ENCODE measurements around the gene RCBTB2.

DNA sequence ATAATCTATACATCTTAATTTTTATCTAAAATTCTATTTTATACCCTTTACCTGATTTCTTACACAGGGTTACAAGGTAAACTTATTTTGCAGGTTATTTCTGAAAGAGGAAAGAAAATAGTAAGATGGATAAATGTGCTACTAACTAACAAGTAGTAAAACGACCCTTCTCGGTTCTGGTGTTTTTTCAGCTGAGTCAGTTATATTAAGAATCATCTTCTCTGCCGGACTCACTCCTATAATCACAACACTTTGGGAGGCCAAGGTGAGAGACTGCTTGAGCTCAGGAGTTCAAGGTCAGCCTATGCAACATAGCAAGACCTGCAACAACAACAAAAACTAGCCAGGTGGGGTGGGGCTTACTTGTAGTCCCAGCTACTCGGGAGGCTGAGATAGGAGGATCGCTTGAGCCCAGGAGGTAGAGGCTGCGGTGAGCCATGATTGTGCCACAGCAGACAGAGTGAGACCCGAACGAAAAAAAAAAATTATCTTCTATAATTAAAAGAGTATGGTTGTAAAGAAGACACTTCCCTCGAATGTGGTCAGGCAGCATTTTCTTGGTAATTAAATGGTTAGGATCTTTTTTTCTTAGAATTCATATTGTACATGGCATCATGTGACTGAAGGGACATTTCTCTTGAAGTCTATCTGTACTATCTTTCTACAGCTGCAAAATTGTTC lies 27.9 kb upstream of the RCBTB2 start:
- no peak for TF ChIP-seq ZNF157 (tag by site-specific recombination; IDR thresholded peaks at IDR 0.05)
- TF ChIP-seq, protein P1, sequence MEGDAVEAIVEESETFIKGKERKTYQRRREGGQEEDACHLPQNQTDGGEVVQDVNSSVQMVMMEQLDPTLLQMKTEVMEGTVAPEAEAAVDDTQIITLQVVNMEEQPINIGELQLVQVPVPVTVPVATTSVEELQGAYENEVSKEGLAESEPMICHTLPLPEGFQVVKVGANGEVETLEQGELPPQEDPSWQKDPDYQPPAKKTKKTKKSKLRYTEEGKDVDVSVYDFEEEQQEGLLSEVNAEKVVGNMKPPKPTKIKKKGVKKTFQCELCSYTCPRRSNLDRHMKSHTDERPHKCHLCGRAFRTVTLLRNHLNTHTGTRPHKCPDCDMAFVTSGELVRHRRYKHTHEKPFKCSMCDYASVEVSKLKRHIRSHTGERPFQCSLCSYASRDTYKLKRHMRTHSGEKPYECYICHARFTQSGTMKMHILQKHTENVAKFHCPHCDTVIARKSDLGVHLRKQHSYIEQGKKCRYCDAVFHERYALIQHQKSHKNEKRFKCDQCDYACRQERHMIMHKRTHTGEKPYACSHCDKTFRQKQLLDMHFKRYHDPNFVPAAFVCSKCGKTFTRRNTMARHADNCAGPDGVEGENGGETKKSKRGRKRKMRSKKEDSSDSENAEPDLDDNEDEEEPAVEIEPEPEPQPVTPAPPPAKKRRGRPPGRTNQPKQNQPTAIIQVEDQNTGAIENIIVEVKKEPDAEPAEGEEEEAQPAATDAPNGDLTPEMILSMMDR (tag by site-specific recombination; IDR thresholded peaks at IDR 0.05), result no peak
- TF ChIP-seq PRDM1 (tag by site-specific recombination; IDR thresholded peaks at IDR 0.05), result no peak
- TF ChIP-seq, protein P2, sequence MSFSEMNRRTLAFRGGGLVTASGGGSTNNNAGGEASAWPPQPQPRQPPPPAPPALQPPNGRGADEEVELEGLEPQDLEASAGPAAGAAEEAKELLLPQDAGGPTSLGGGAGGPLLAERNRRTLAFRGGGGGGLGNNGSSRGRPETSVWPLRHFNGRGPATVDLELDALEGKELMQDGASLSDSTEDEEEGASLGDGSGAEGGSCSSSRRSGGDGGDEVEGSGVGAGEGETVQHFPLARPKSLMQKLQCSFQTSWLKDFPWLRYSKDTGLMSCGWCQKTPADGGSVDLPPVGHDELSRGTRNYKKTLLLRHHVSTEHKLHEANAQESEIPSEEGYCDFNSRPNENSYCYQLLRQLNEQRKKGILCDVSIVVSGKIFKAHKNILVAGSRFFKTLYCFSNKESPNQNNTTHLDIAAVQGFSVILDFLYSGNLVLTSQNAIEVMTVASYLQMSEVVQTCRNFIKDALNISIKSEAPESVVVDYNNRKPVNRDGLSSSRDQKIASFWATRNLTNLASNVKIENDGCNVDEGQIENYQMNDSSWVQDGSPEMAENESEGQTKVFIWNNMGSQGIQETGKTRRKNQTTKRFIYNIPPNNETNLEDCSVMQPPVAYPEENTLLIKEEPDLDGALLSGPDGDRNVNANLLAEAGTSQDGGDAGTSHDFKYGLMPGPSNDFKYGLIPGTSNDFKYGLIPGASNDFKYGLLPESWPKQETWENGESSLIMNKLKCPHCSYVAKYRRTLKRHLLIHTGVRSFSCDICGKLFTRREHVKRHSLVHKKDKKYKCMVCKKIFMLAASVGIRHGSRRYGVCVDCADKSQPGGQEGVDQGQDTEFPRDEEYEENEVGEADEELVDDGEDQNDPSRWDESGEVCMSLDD (tag by site-specific recombination; IDR thresholded peaks at IDR 0.05), result no peak
- TF ChIP-seq SCRT2 (tag by site-specific recombination; IDR thresholded peaks at IDR 0.05), result no peak
- no peak for TF ChIP-seq ZNF473 (tag by site-specific recombination; IDR thresholded peaks at IDR 0.05)
- TF ChIP-seq ZNF701 (tag by site-specific recombination; IDR thresholded peaks at IDR 0.05), result no peak
- no peak for TF ChIP-seq ZNF76 (tag by site-specific recombination; IDR thresholded peaks at IDR 0.05; ENCODE audit: borderline replicate concordance, low read depth)
